ENCODE measurements around the gene TAGLN3. TPM values are rescaled to one million over a fixed set of nuclear protein-coding genes. Genes with fewer than 3 reads are reported as not detected.

The TAGLN3 gene
- total and polyA plus RNA-seq, 2 of the 13 experiments (the other 11 are each of a cell fraction or from before 2014, with no cell fraction given), result 0.51 to 0.91 TPM

DNA sequence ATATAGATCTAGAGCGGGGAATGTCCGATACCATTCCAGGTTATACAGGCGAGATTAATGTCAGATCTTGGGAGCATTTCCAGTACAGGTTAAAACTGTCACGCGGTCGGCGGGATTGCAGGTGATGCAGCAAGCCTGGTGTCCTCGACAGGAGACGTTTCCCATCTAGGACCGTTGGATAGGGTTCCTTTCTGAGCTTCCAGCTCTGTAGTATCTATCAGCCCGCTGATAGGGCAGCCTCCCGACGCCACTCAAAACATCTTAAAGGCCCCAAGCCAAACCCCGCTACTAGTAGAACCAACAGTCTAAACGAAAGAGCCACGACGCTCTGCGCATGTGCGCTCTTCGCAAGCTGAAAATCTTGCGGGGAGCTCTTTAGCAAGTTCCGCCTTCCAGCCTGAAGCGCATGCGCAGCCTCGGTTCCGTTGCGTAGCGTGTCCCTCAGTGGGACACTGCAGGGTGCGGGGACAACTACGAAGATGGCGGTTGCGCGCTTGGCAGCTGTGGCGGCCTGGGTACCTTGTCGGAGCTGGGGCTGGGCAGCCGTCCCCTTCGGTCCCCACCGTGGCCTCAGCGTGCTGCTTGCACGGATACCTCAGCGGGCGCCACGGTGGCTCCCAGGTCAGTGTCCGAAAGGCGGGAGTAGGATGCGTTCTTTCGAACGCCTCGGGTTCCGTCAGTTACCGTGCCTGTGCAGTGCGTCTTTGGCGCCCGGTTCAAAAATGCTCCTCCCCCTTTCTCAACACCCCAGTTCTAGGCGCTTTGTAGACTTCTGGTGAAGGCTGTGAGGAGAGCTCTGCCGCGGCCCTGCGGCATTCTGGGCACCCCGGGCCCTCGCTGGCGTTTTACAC lies 19.9 kb upstream of the TAGLN3 start, which contains the start of gene ABHD10 (continued):
- TF ChIP-seq HES4 (CRISPR knock-in tag; IDR thresholded peaks at IDR 0.05; ENCODE audit: borderline replicate concordance) (peak; percentile 83), ZNF468 (CRISPR knock-in tag; IDR thresholded peaks at IDR 0.05) (no peak), ELF1 (CRISPR knock-in tag; IDR thresholded peaks at IDR 0.05) (peak; percentile 83), SMARCE1 (IDR thresholded peaks at IDR 0.05; ENCODE audit: borderline replicate concordance) (no peak), ZNF781 (CRISPR knock-in tag; IDR thresholded peaks at IDR 0.05; ENCODE audit: borderline replicate concordance, not compliant biosample characterization) (peak; percentile 74), SRF (IDR thresholded peaks at IDR 0.05; ENCODE audit: low read depth, low read length) (no peak), ZNF34 (CRISPR knock-in tag; IDR thresholded peaks at IDR 0.05; ENCODE audit: borderline replicate concordance) (0 out of 2 replicates have a peak, but pooled peaks have one; percentile 81), EZH2 (conservative IDR thresholded peaks at IDR 0.05; ENCODE audit: low read depth, low read length) (no peak), YEATS4 (CRISPR knock-in tag; IDR thresholded peaks at IDR 0.05; ENCODE audit: borderline replicate concordance) (peak; percentile 85), ZNF224 (CRISPR knock-in tag; IDR thresholded peaks at IDR 0.05) (peak; percentile 97), ZNF205 (CRISPR knock-in tag; IDR thresholded peaks at IDR 0.05) (0 out of 2 replicates have a peak, but pooled peaks have one; percentile 21), NPAS2 (CRISPR knock-in tag; IDR thresholded peaks at IDR 0.05; ENCODE audit: borderline replicate concordance) (no peak)
- TF ChIP-seq, protein P1, sequence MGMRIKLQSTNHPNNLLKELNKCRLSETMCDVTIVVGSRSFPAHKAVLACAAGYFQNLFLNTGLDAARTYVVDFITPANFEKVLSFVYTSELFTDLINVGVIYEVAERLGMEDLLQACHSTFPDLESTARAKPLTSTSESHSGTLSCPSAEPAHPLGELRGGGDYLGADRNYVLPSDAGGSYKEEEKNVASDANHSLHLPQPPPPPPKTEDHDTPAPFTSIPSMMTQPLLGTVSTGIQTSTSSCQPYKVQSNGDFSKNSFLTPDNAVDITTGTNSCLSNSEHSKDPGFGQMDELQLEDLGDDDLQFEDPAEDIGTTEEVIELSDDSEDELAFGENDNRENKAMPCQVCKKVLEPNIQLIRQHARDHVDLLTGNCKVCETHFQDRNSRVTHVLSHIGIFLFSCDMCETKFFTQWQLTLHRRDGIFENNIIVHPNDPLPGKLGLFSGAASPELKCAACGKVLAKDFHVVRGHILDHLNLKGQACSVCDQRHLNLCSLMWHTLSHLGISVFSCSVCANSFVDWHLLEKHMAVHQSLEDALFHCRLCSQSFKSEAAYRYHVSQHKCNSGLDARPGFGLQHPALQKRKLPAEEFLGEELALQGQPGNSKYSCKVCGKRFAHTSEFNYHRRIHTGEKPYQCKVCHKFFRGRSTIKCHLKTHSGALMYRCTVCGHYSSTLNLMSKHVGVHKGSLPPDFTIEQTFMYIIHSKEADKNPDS (CRISPR knock-in tag; IDR thresholded peaks at IDR 0.05), result no peak
- TF ChIP-seq, protein P2, sequence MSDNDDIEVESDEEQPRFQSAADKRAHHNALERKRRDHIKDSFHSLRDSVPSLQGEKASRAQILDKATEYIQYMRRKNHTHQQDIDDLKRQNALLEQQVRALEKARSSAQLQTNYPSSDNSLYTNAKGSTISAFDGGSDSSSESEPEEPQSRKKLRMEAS (IDR thresholded peaks at IDR 0.05), result peak; percentile 78
- TF ChIP-seq, protein P3, sequence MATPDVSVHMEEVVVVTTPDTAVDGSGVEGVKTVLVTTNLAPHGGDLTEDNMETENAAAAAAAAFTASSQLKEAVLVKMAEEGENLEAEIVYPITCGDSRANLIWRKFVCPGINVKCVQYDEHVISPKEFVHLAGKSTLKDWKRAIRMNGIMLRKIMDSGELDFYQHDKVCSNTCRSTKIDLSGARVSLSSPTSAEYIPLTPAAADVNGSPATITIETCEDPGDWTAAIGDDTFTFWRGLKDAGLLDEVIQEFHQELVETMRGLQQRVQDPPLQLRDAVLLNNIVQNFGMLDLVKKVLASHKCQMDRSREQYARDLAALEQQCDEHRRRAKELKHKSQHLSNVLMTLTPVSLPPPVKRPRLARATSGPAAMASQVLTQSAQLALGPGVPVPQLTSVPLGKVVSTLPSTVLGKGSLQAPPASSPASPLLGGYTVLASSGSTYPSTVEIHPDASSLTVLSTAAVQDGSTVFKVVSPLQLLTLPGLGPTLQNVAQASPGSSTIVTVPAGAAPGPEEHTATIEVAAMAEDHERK (CRISPR knock-in tag; IDR thresholded peaks at IDR 0.05; ENCODE audit: low read depth), result no peak
- TF ChIP-seq, protein P4, sequence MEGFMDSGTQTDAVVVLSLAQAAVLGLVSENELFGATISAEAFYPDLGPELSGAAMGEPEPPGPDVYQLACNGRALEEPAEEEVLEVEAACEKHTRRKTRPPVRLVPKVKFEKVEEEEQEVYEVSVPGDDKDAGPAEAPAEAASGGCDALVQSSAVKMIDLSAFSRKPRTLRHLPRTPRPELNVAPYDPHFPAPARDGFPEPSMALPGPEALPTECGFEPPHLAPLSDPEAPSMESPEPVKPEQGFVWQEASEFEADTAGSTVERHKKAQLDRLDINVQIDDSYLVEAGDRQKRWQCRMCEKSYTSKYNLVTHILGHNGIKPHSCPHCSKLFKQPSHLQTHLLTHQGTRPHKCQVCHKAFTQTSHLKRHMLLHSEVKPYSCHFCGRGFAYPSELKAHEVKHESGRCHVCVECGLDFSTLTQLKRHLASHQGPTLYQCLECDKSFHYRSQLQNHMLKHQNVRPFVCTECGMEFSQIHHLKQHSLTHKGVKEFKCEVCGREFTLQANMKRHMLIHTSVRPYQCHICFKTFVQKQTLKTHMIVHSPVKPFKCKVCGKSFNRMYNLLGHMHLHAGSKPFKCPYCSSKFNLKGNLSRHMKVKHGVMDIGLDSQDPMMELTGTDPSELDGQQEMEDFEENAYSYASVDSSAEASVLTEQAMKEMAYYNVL (CRISPR knock-in tag; IDR thresholded peaks at IDR 0.05; ENCODE audit: borderline replicate concordance), result no peak
- TF ChIP-seq, protein P5, sequence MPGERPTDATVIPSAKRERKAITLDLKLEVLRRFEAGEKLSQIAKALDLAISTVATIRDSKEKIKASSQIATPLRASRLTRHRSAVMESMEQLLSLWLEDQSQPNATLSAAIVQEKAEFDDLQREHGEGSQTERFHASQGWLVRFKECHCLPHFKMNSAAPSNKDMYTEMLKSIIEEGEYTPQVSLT (CRISPR knock-in tag; IDR thresholded peaks at IDR 0.05; ENCODE audit: borderline replicate concordance, low read depth), result no peak
- TF ChIP-seq, protein P6, sequence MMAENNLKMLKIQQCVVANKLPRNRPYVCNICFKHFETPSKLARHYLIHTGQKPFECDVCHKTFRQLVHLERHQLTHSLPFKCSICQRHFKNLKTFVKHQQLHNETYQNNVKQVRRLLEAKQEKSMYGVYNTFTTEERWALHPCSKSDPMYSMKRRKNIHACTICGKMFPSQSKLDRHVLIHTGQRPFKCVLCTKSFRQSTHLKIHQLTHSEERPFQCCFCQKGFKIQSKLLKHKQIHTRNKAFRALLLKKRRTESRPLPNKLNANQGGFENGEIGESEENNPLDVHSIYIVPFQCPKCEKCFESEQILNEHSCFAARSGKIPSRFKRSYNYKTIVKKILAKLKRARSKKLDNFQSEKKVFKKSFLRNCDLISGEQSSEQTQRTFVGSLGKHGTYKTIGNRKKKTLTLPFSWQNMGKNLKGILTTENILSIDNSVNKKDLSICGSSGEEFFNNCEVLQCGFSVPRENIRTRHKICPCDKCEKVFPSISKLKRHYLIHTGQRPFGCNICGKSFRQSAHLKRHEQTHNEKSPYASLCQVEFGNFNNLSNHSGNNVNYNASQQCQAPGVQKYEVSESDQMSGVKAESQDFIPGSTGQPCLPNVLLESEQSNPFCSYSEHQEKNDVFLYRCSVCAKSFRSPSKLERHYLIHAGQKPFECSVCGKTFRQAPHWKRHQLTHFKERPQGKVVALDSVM (CRISPR knock-in tag; IDR thresholded peaks at IDR 0.05), result no peak
- TF ChIP-seq, protein P7, sequence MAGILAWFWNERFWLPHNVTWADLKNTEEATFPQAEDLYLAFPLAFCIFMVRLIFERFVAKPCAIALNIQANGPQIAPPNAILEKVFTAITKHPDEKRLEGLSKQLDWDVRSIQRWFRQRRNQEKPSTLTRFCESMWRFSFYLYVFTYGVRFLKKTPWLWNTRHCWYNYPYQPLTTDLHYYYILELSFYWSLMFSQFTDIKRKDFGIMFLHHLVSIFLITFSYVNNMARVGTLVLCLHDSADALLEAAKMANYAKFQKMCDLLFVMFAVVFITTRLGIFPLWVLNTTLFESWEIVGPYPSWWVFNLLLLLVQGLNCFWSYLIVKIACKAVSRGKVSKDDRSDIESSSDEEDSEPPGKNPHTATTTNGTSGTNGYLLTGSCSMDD (CRISPR knock-in tag; IDR thresholded peaks at IDR 0.05), result no peak
